Measurements from ENCODE around the gene TAS2R4.
"Not testable (repeated sequence)": the region's sequence is repeated elsewhere in the genome, so short reads cannot be mapped to it uniquely, and the experiment has no call there.

Gene TAS2R4

GRCh38 chr7:141776374-141776773 is at the start of gene TAS2R4:
Gene TAS2R4, plus strand, starts transcription at chr7:141776674. Its CDS starts 1,815 bp downstream, at chr7:141778489.
- no peak for DNase-seq

- no peak for DNase-seq
Measured at GRCh38 chr7:141729020-141729419, 47.5 kb upstream of the TAS2R4 start.

GRCh38 chr7:141731476-141732149 is 44.9 kb upstream of the TAS2R4 start:
- DNase-seq, result no peak

- DNase-seq, result no peak
Measured at GRCh38 chr7:141737118-141737835, 39.2 kb upstream of the TAS2R4 start.

- peak; percentile 94 for DNase-seq
Measured at GRCh38 chr7:141737836-141738591, 38.5 kb upstream of the TAS2R4 start, which contains the start of gene SSBP1. Gene SSBP1, plus strand, starts transcription at chr7:141738358. Its CDS starts 809 bp downstream, at chr7:141739167.

GRCh38 chr7:141738592-141739013 is 37.9 kb upstream of the TAS2R4 start:
- DNase-seq, result no peak

GRCh38 chr7:141739250-141739649 is 37.2 kb upstream of the TAS2R4 start:
- DNase-seq, result no peak

GRCh38 chr7:141742229-141742628 is 34.2 kb upstream of the TAS2R4 start:
- no peak for DNase-seq

- DNase-seq, result no peak
Measured at GRCh38 chr7:141744131-141744530, 32.3 kb upstream of the TAS2R4 start.

- no peak for DNase-seq
Measured at GRCh38 chr7:141748396-141748795, 28.1 kb upstream of the TAS2R4 start.

GRCh38 chr7:141751904-141752303 is 24.6 kb upstream of the TAS2R4 start:
- not testable (repeated sequence) for DNase-seq

- no peak for DNase-seq
Measured at GRCh38 chr7:141752634-141753033, 23.8 kb upstream of the TAS2R4 start.

- DNase-seq, result no peak
Measured at GRCh38 chr7:141754939-141755338, 21.5 kb upstream of the TAS2R4 start.

GRCh38 chr7:141763797-141764196 is 12.7 kb upstream of the TAS2R4 start, which contains the start of gene TAS2R3:
Gene TAS2R3, plus strand, starts transcription at chr7:141764097. Its CDS starts 62 bp downstream, at chr7:141764159.
- DNase-seq, result no peak

GRCh38 chr7:141770083-141770583 is 6.3 kb upstream of the TAS2R4 start:
- not testable (repeated sequence) for DNase-seq

GRCh38 chr7:141785706-141786552 is 9.5 kb downstream of the TAS2R4 start:
- peak; percentile 24 for DNase-seq

GRCh38 chr7:141788296-141788695 is 11.8 kb downstream of the TAS2R4 start:
- DNase-seq, result no peak

GRCh38 chr7:141789917-141790316 is 13.4 kb downstream of the TAS2R4 start, which contains the start of gene TAS2R5:
Gene TAS2R5, plus strand, starts transcription at chr7:141790217. Its CDS starts 145 bp downstream, at chr7:141790362.
- no peak for DNase-seq

- DNase-seq, result no peak
Measured at GRCh38 chr7:141792526-141792925, 16.1 kb downstream of the TAS2R4 start.

GRCh38 chr7:141820067-141820466 is 43.6 kb downstream of the TAS2R4 start:
- no peak for DNase-seq

- DNase-seq, result not testable (repeated sequence)
Measured at GRCh38 chr7:141822432-141822831, 46.0 kb downstream of the TAS2R4 start.
